HCT116 (cell line): Measurements from ENCODE around the gene TMEM120A.

Experiments used
- EZH2 ChIP-seq: fragments of 200-600 bp; sonication (generic); IDR thresholded peaks from 2 replicates; pipeline ENCODE4 v1.6.1; 2017; ENCODE audit warnings: antibody characterized with exemption, mixed run types
- EZH2phosphoT487 ChIP-seq: fragments of 200-600 bp; IDR thresholded peaks from 2 replicates; pipeline ENCODE4 v1.6.1; 2018; ENCODE audit warnings: antibody characterized with exemption, borderline replicate concordance
- POLR2AphosphoS5 ChIP-seq: IDR thresholded peaks from 2 replicates; pipeline ENCODE4 v1.6.1; 2011; ENCODE audit warnings: mild to moderate bottlenecking, low read depth, low read length, moderate library complexity
- RAD21 ChIP-seq: IDR thresholded peaks from 2 replicates; pipeline ENCODE4 v1.6.1; 2012; ENCODE audit warnings: low read depth, mild to moderate bottlenecking
- YY1 ChIP-seq: IDR thresholded peaks from 2 replicates; pipeline ENCODE4 v1.6.1; 2011; ENCODE audit warnings: low read length, low read depth, moderate library complexity, mild to moderate bottlenecking; ENCODE audit not compliant: insufficient replicate concordance; ENCODE audit errors: extremely low read depth
- ZNF274 ChIP-seq: fragments of 200-500 bp; sonication (Bioruptor generic); IDR thresholded peaks from 2 replicates; pipeline ENCODE4 v1.6.1; 2014; ENCODE audit warnings: mild to moderate bottlenecking, low read depth, low read length, inconsistent platforms
- TF ChIP-seq, protein P1 (sequence below), 3 experiments: fragments of 200-600 bp in 1 of 3; sonication (generic) in 1 of 3; IDR thresholded peaks in 2 of 3; conservative IDR thresholded peaks in 1 of 3; 2 replicates each; pipeline ENCODE4 v1.5.1; 2012 to 2017; ENCODE audit warnings: low read depth in 2 of 3, low read length in 2 of 3, antibody characterized with exemption in 1 of 3, borderline replicate concordance in 1 of 3, control low read depth in 1 of 3, mild to moderate bottlenecking in 1 of 3, mixed read lengths in 1 of 3, mixed run types in 1 of 3, moderate library complexity in 1 of 3; ENCODE audit not compliant: insufficient read depth in 1 of 3
- TF ChIP-seq, protein P2 (sequence below): IDR thresholded peaks from 2 replicates; pipeline ENCODE4 v1.6.1; 2011; ENCODE audit warnings: mild to moderate bottlenecking, low read length, moderate library complexity; ENCODE audit not compliant: insufficient replicate concordance; ENCODE audit errors: extremely low read depth
- TF ChIP-seq, protein P3 (sequence below): IDR thresholded peaks from 2 replicates; pipeline ENCODE4 v1.6.1; 2012

DNA sequence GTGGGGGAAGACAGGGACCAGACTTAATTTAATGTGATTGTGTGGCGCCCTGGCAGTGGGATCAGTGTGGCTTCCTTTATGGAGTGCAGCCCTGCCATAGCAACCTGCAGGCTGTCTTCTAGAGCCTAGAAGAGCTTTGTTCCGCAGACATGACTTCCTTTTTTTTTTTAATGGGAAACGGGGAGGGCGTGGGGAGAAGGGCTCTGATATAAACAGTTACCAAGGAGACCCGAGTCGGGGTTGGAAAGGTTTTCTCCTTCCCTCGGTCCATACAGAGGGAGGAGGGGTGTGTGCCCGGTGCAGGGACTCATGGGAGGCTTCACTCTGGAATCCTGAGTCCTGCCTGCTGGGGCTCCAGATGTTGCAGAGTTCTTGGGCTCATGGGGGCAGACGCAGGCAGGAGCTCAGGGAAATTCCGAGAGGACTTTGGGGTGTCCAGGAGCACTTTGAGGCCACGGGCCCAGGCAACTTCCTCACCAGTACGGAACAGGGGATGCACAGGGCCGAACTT is 26.9 kb downstream of the TMEM120A start:
- TF ChIP-seq EZH2 = no peak
- no peak for TF ChIP-seq ZNF274
- TF ChIP-seq, protein P1, sequence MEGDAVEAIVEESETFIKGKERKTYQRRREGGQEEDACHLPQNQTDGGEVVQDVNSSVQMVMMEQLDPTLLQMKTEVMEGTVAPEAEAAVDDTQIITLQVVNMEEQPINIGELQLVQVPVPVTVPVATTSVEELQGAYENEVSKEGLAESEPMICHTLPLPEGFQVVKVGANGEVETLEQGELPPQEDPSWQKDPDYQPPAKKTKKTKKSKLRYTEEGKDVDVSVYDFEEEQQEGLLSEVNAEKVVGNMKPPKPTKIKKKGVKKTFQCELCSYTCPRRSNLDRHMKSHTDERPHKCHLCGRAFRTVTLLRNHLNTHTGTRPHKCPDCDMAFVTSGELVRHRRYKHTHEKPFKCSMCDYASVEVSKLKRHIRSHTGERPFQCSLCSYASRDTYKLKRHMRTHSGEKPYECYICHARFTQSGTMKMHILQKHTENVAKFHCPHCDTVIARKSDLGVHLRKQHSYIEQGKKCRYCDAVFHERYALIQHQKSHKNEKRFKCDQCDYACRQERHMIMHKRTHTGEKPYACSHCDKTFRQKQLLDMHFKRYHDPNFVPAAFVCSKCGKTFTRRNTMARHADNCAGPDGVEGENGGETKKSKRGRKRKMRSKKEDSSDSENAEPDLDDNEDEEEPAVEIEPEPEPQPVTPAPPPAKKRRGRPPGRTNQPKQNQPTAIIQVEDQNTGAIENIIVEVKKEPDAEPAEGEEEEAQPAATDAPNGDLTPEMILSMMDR (IDR thresholded peaks at IDR 0.05 in 2 of 3, conservative IDR thresholded peaks at IDR 0.05 in 1 of 3; ENCODE audit: borderline replicate concordance in 1 of 3, insufficient read depth in 1 of 3, low read depth in 2 of 3, low read length in 2 of 3) = no peak
- no peak for TF ChIP-seq EZH2phosphoT487
- TF ChIP-seq YY1 = no peak
- TF ChIP-seq, protein P2, sequence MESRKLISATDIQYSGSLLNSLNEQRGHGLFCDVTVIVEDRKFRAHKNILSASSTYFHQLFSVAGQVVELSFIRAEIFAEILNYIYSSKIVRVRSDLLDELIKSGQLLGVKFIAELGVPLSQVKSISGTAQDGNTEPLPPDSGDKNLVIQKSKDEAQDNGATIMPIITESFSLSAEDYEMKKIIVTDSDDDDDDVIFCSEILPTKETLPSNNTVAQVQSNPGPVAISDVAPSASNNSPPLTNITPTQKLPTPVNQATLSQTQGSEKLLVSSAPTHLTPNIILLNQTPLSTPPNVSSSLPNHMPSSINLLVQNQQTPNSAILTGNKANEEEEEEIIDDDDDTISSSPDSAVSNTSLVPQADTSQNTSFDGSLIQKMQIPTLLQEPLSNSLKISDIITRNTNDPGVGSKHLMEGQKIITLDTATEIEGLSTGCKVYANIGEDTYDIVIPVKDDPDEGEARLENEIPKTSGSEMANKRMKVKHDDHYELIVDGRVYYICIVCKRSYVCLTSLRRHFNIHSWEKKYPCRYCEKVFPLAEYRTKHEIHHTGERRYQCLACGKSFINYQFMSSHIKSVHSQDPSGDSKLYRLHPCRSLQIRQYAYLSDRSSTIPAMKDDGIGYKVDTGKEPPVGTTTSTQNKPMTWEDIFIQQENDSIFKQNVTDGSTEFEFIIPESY = no peak
- TF ChIP-seq POLR2AphosphoS5 = no peak
- TF ChIP-seq, protein P3, sequence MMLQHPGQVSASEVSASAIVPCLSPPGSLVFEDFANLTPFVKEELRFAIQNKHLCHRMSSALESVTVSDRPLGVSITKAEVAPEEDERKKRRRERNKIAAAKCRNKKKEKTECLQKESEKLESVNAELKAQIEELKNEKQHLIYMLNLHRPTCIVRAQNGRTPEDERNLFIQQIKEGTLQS = no peak
- TF ChIP-seq RAD21 = no peak
